Uterus (tissue), 2 donors: ENCODE data around the gene FBN1.

ENCODE experiments used
- CTCF ChIP-seq, 4 experiments: fragments of 200-600 bp in 2 of 4; fragments of 450-650 bp in 2 of 4; sonication (generic) in 2 of 4; IDR thresholded peaks; one replicate each; pipeline ENCODE4 v1.5.1; 2016 to 2019; ENCODE audit warnings: antibody characterized with exemption in 4 of 4, mild to moderate bottlenecking in 2 of 4, moderate library complexity in 1 of 4
- POLR2A ChIP-seq, 2 donors: fragments of 450-650 bp; IDR thresholded peaks; one replicate each; pipeline ENCODE4 v1.6.1; 2016; ENCODE audit warnings: antibody characterized with exemption in 2 of 2, mild to moderate bottlenecking in 1 of 2, moderate library complexity in 1 of 2

DNA sequence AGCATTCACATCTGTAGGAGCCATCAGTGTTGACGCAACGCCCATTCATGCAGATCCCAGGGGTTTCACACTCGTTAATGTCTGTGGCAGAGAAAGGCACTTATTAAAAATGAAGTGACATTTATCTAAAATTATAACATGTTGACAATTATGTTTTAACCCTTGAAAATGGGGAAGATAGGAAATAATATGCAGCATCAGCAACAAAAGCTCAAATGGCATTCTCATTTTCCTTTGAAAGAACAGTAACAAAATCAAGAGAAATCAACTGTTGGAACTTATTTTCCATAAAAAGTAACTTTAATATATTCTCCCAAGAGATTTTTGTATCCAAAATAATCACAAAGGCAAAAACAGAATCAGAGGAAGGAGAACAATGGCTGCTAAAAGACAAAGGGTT, 140.4 kb downstream of the FBN1 start:
- TF ChIP-seq CTCF (IDR thresholded peaks at IDR 0.05) (no peak), POLR2A (IDR thresholded peaks at IDR 0.05) (no peak)
